Activated CD4-positive, alpha-beta T cell treated with anti-CD3 and anti-CD28 coated beads, Interleukin-2, amount 50 U/mL, for 48 hours (primary cell): Measurements from ENCODE around the gene SLC35E2B.

Source experiments
- DNase-seq, 2 experiments: peaks; one replicate each; pipeline ENCODE4 v3.0.0-alpha.2; 2020

Gene SLC35E2B

DNA sequence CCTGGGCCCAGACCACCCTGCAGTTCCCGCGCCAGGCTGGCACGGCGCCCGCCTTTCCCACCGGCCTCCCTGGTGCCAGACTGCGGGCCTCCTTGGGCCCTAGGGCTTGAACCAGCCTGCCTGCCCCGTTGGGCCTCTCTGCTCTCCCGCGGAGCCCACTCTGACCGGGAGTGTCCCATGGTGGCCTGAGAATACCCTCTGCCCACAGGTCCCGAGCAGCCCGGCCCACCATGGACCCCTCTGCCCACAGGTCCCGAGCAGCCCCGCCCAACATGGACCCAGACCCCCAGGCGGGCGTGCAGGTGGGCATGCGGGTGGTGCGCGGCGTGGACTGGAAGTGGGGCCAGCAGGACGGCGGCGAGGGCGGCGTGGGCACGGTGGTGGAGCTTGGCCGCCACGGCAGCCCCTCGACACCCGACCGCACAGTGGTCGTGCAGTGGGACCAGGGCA is 69.4 kb downstream of the SLC35E2B start:
- no peak for DNase-seq

DNA sequence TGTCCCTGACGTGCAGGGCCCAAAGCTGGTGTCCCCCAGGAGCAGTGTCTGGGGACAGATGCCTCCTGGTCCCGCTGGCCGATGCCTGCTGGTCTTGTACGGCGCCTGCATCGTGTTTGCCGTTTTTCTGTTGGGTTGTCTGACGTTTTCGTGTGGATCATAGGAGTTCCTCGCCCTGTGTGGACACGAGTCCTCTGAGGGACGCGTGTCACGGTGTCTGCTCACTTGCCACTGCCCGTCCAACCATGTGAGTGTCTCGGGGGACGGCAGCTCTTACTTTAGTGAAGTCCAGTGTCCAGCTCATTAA is 69.9 kb downstream of the SLC35E2B start:
- DNase-seq = no peak

- DNase-seq = no peak
These were observed 70.4 kb downstream of the SLC35E2B start for GRCh38 chr1:1622010-1622787.

- DNase-seq = no peak
These were observed 71.2 kb downstream of the SLC35E2B start for GRCh38 chr1:1621173-1622009.

- no peak for DNase-seq
These were observed 72.0 kb downstream of the SLC35E2B start for GRCh38 chr1:1620433-1621139.

GRCh38 chr1:1619917-1620361 is 72.7 kb downstream of the SLC35E2B start:
- DNase-seq = no peak

GRCh38 chr1:1618396-1619068 is 74.1 kb downstream of the SLC35E2B start:
- no peak for DNase-seq

DNA sequence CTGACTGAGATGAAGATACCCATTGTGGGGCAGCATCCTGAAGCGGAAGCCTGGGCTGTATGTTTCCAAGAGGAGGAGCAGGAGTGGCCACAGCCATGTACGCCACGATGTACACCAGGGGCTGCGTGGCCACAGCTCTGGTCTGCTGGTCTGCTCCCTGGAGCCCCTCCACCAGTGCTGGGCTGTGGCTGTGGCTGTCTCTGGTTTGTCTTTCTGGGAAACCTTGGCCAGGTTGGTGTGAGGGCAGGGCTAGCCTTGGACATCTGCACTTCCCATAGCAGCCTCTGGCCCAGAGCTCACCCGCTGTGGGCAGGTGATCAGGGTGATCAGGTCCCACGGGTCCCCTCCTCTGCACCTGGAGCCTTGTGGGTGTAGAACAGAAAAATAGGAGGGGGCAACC is 74.7 kb downstream of the SLC35E2B start:
- no peak for DNase-seq

DNA sequence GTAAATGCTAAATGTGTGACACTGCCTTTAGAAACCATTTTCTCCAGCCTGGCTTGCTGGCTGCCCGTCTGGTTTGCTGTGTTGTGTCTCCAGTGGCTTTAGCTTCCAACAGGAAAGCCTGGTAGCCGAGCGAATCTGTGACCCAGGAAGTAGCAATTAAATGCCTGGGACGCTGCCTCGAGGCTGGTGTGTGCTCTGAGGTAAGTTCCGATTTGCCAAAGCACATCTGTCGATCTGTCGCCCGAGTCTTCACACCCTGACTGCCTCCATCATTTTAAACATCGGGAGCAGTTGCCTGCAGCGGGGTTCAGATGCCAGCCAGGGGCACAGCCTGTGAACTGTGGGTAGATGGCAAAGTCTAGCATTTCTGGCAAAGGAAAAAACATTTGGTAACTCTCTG is 75.1 kb downstream of the SLC35E2B start:
- DNase-seq = no peak

- no peak for DNase-seq
These were observed 75.8 kb downstream of the SLC35E2B start for GRCh38 chr1:1616838-1617237.

- peak; percentile 47 to 50 for DNase-seq
These were observed 76.4 kb downstream of the SLC35E2B start for GRCh38 chr1:1616045-1616790.

- peak; percentile 95 to 96 for DNase-seq
These were observed 77.1 kb downstream of the SLC35E2B start, which contains the start of gene MIB2 for GRCh38 chr1:1615256-1616044. Gene MIB2, plus strand, starts transcription at chr1:1615500. Its CDS starts 7,953 bp downstream, at chr1:1623453.

DNA sequence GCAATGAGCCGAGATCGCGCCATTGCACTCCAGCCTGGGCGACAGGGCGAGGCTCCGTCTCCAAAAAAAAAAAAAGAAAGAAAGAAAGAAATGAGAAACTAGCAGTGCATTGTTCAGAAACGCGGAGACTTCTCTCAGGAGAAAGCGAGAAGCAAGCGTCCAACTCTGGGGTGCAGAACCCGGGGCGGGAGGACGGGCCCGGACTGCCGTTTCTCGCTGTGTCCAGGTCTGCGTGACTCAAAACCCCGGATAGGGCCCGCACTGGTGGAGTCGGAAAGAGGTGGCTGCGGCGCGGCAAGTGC is 77.7 kb downstream of the SLC35E2B start:
- DNase-seq = no peak

DNA sequence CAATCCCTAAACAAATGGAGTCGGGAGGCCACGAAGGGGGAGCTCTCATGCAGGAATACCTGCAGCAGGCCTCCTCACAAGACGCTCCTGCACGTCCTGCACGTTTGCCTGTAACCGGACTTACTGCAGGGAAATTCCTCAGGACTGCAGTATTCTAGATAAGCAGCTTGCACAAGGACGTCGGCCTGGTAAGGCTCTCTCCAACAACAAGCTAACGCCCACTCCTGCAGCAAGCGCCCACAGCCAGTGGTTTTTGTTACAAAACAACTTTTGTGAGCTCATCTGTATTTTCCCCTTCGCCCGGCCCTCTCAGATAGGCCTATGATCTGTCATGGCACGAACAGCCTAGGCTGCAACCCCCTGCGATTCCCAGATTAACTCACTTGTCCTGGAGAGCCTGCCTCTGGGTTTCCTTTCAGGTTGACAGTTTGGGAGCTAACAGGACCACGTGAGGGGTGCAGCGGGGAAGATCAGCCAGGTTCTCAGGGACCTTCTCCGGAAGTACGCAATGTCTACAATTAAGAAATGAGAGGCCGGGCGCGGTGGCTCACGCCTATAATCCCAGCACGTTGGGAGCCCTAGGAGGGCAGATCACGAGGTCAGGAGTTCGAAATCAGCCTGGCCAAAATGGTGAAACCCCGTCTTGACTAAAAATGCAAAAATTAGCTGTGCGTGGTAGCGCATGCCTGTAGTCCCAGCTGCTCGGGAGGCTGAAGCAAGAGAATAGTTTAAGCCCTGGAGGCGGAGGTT is 78.2 kb downstream of the SLC35E2B start:
- DNase-seq = peak; percentile 66 to 73

- DNase-seq = no peak
These were observed 79.0 kb downstream of the SLC35E2B start for GRCh38 chr1:1613509-1614082.

GRCh38 chr1:1612104-1612400 is 80.5 kb downstream of the SLC35E2B start:
- no peak for DNase-seq

- no peak for DNase-seq
These were observed 81.8 kb downstream of the SLC35E2B start for GRCh38 chr1:1610796-1611195.

DNA sequence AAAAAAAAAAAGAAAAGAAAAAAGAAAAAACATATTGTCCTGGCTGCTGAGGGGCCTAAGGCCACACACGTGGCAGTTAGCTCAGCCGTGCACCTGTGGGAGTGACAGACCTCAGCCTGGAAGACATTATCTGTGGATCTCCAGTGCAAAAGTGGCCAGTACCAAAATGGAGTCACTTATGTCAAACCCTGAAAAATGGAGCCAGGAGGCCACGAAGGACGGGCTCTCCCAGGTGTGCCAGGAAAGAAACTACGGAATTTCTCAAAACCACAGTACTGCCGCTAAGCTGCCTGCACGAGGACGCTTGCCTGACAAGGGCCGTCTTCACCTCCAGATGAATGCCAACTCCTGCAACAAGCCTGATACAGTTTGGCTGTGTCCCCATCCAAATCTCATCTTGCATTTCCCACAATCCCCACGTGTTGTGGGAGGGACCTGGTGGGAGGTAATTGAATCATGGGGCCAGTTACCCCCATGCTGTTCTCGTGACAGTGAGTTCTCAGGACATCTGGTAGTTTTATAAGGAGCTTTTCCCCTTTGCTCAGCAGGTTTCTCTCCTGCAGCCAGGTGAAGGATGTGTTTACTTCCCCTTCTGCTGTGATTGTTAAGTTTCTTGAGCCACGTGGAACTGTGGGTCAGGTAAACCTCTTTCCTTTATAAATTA is 82.6 kb downstream of the SLC35E2B start:
- no peak for DNase-seq
